A549 (cell line): ENCODE data around the gene SENP6. TPM values are rescaled to one million over a fixed set of nuclear protein-coding genes. Genes with fewer than 3 reads are reported as not detected.
A peak's percentile ranks its signal among the peaks of the same experiment; 100 is the strongest.

Experiments used
- ATAC-seq, 2 experiments: fragments of 200-7000 bp in 1 of 2; fragments of >200 bp in 1 of 2; cut with Nextera tagmentation in 1 of 2; cut with Tn5 transposase in 1 of 2; 3 replicates each; pipeline versions ENCODE4 v1.8.0 to v1.9.1; 2018 to 2020; ENCODE audit warnings: mild to moderate bottlenecking in 1 of 2, moderate library complexity in 1 of 2
- CTCF ChIA-PET: fragments of 300-600 bp; sonication (Branson Sonifier 250); formaldehyde crosslinking; extraction: SDS; loops from one replicate; lab custom pipeline; 2021; ENCODE audit warnings: antibody characterized with exemption, inconsistent platforms; lab: Yijun Ruan, JAX
- POLR2A ChIA-PET: fragments of 350-600 bp; formaldehyde crosslinking; extraction: SDS; loops from one replicate; lab custom pipeline; 2021; ENCODE audit warnings: antibody characterized with exemption, inconsistent platforms; lab: Yijun Ruan, JAX
- DNase-seq, 2 experiments: peaks; one replicate each; pipeline versions ENCODE4 v3.0.0 to v3.0.0-alpha.2; 2011 to 2016; ENCODE audit warnings: low read depth in 1 of 2, low spot score in 1 of 2
- FAIRE-seq: peaks from 2 replicates; lab custom pipeline; 2011; peaks lifted over from hg19 to GRCh38; lab: Jason Lieb, UNC
- H3K27ac ChIP-seq, 2 experiments: fragments of >200 bp; sonication (Bioruptor Twin); formaldehyde crosslinking; 3 replicates each; pipeline ENCODE4 v1.5.1; 2016 to 2017
- H3K4me1 ChIP-seq: fragments of >200 bp; sonication (Bioruptor Twin); formaldehyde crosslinking; 3 replicates; pipeline ENCODE4 v1.6.1; 2016
- H3K4me2 ChIP-seq: fragments of >200 bp; sonication (Bioruptor Twin); formaldehyde crosslinking; 3 replicates; pipeline ENCODE4 v1.6.1; 2016
- H3K4me3 ChIP-seq: fragments of >200 bp; sonication (Bioruptor Twin); formaldehyde crosslinking; 3 replicates; pipeline ENCODE4 v1.5.1; 2016
- H3K9me3 ChIP-seq: fragments of >200 bp; sonication (Bioruptor Twin); formaldehyde crosslinking; 3 replicates; pipeline ENCODE4 v1.6.1; 2016
- ATOH8 ChIP-seq: fragments of 250-450 bp; sonication (Bioruptor Pico); IDR thresholded peaks from 2 replicates; pipeline ENCODE4 v1.5.0; 2020; ENCODE audit warnings: low read depth, mild to moderate bottlenecking, moderate library complexity
- CHD4 ChIP-seq: fragments of 200-600 bp; sonication (generic); IDR thresholded peaks from 2 replicates; pipeline ENCODE4 v1.6.1; 2016; ENCODE audit warnings: antibody characterized with exemption, mild to moderate bottlenecking, borderline replicate concordance
- EHMT2 ChIP-seq: fragments of 200-600 bp; sonication (generic); IDR thresholded peaks from 2 replicates; pipeline ENCODE4 v1.6.1; 2016; ENCODE audit warnings: antibody characterized with exemption, low read depth, mild to moderate bottlenecking, moderate library complexity
- EP300 ChIP-seq, 2 experiments: fragments of >200 bp; sonication (Bioruptor Twin); formaldehyde crosslinking; IDR thresholded peaks; 2 replicates in 1 of 2; 3 replicates in 1 of 2; pipeline ENCODE4 v1.6.1; 2016 to 2017
- ESRRA ChIP-seq: fragments of 150-350 bp; IDR thresholded peaks from 2 replicates; pipeline ENCODE4 v1.6.1; 2014; ENCODE audit warnings: mild to moderate bottlenecking, low read length, borderline replicate concordance
- FOSL2 ChIP-seq, 2 experiments: fragments of 450-650 bp in 1 of 2; fragments of >200 bp in 1 of 2; sonication (Bioruptor Twin) in 1 of 2; formaldehyde crosslinking; IDR thresholded peaks; 2 replicates each; pipeline versions ENCODE4 v1.5.0 to v1.6.1; 2016 to 2020; ENCODE audit warnings: mild to moderate bottlenecking in 1 of 2, moderate library complexity in 1 of 2
- FOXS1 ChIP-seq: fragments of 250-450 bp; sonication (Bioruptor Pico); IDR thresholded peaks from 2 replicates; pipeline ENCODE4 v1.5.0; 2020; ENCODE audit warnings: mild to moderate bottlenecking, moderate library complexity
- HMGXB4 ChIP-seq: fragments of 250-450 bp; sonication (Bioruptor Pico); IDR thresholded peaks from 2 replicates; pipeline ENCODE4 v1.5.0; 2021; ENCODE audit warnings: mild to moderate bottlenecking, moderate library complexity, borderline replicate concordance
- JUN ChIP-seq, 2 experiments: fragments of >200 bp; sonication (Bioruptor Twin); formaldehyde crosslinking; IDR thresholded peaks; 2 replicates in 1 of 2; 3 replicates in 1 of 2; pipeline ENCODE4 v1.6.1; 2016 to 2017
- JUNB ChIP-seq: fragments of >200 bp; sonication (Bioruptor Twin); formaldehyde crosslinking; IDR thresholded peaks from 2 replicates; pipeline ENCODE4 v1.6.1; 2016
- MAZ ChIP-seq: fragments of 150-350 bp; IDR thresholded peaks from 2 replicates; pipeline ENCODE4 v1.6.1; 2014; ENCODE audit warnings: antibody characterized with exemption, low read depth, low read length, borderline replicate concordance
- MYC ChIP-seq: IDR thresholded peaks from 2 replicates; pipeline ENCODE4 v1.6.1; 2012; ENCODE audit warnings: mild to moderate bottlenecking, inconsistent platforms, low read length, improper control_type of control experiment, borderline replicate concordance
- NFE2L2 ChIP-seq: fragments of 150-350 bp; conservative IDR thresholded peaks from 2 replicates; pipeline ENCODE4 v1.6.1; 2014; ENCODE audit warnings: low read length
- NPAS2 ChIP-seq: fragments of 250-450 bp; sonication (Bioruptor Pico); IDR thresholded peaks from 2 replicates; pipeline ENCODE4 v1.8.0; 2022; ENCODE audit warnings: mild to moderate bottlenecking, moderate library complexity, borderline replicate concordance
- POLR2A ChIP-seq: IDR thresholded peaks from 2 replicates; pipeline ENCODE4 v1.6.1; 2012; ENCODE audit warnings: mild to moderate bottlenecking, low read length
- RCOR1 ChIP-seq: fragments of 150-350 bp; IDR thresholded peaks from 2 replicates; pipeline ENCODE4 v1.6.1; 2014; ENCODE audit warnings: antibody characterized with exemption, low read length, low read depth
- SMC3 ChIP-seq: fragments of >200 bp; sonication (Bioruptor Twin); formaldehyde crosslinking; IDR thresholded peaks from 3 replicates; pipeline ENCODE4 v1.6.1; 2018; ENCODE audit warnings: inconsistent platforms
- USF2 ChIP-seq: fragments of 450-650 bp; IDR thresholded peaks from 2 replicates; pipeline ENCODE4 v1.6.1; 2014; ENCODE audit warnings: antibody characterized with exemption
- ZC3H11A ChIP-seq: fragments of 450-650 bp; IDR thresholded peaks from 2 replicates; pipeline ENCODE4 v1.6.1; 2014; ENCODE audit warnings: antibody characterized with exemption, mild to moderate bottlenecking
- ZSCAN20 ChIP-seq: fragments of 250-450 bp; sonication (Bioruptor Pico); IDR thresholded peaks from 2 replicates; pipeline ENCODE4 v1.8.0; 2022; ENCODE audit warnings: mild to moderate bottlenecking, moderate library complexity
- WGBS: methylation state at CpG from one replicate; pipeline ENCODE4 v1.1.6; 2017; ENCODE audit errors: missing lambda C conversion rate; 5-methylcytosine and 5-hydroxymethylcytosine counted together
- polyA plus RNA-seq, 4 experiments: library from polyadenylated mRNA; depleted of rRNA in 3 of 4; stranded (reverse); fragments of >200 nt; fragmentation: RNase III in 1 of 4; extraction: RNeasy Plus Mini Kit Qiagen cat#74134 plus additional on column Dnase treatment in 1 of 4; gene quantifications; 2 replicates in 3 of 4; 3 replicates in 1 of 4; pipeline ENCODE4 v1.2.3, GENCODE V29; 2011 to 2017

The SENP6 gene
- polyA plus RNA-seq, 2 of the 4 experiments (the other 2 are of a cell fraction), result 29.8 to 59.9 TPM

GRCh38 chr6:75604294-75604693 lies 2.6 kb downstream of the SENP6 start:
- DNase-seq (no peak), FAIRE-seq (no peak), ATAC-seq (no peak)
- no peak for TF ChIP-seq MAZ
- no peak for TF ChIP-seq ESRRA
- TF ChIP-seq ZSCAN20, result no peak
- no peak for TF ChIP-seq JUN (IDR thresholded peaks at IDR 0.05)
- TF ChIP-seq HMGXB4 (CRISPR knock-in tag), result no peak
- no peak for TF ChIP-seq FOXS1 (CRISPR knock-in tag)
- TF ChIP-seq MYC, result no peak
- no peak for TF ChIP-seq ZC3H11A
- TF ChIP-seq USF2, result no peak
- TF ChIP-seq RCOR1, result no peak
- TF ChIP-seq ATOH8, result no peak
- no peak for TF ChIP-seq CHD4
- no peak for TF ChIP-seq POLR2A
- TF ChIP-seq SMC3, result no peak
- no peak for TF ChIP-seq NFE2L2
- TF ChIP-seq JUNB, result no peak
- TF ChIP-seq EP300 (IDR thresholded peaks at IDR 0.05), result no peak
- TF ChIP-seq NPAS2 (CRISPR knock-in tag), result no peak
- TF ChIP-seq FOSL2 (IDR thresholded peaks at IDR 0.05), result no peak
- TF ChIP-seq FOSL2 (CRISPR knock-in tag; IDR thresholded peaks at IDR 0.05), result no peak
- no peak for TF ChIP-seq EHMT2
- peaks cover 4% of the 10 kb centered on the region; the same call in 1 of the 3 replicates for H3K4me1 ChIP-seq
- ChIA-PET POLR2A (no interaction called here), CTCF (interaction anchor here (1.0 kb wide), 1 partner anchor 15 kb away, joined by 4 read pairs; no protein-coding TSS in a partner anchor)
- 91% methylated on average over 16 of the region's 16 CpGs for WGBS
- no peak overlapping the region; the same call in 2 of the 3 replicates for H3K4me3 ChIP-seq
- peak overlapping the region; percentile 85 for H3K4me2 ChIP-seq
- H3K27ac ChIP-seq, result no peak overlapping the region
- no peaks in the 10 kb centered on the region for H3K9me3 ChIP-seq

- Histone ChIP-seq H3K9me3 (no peaks in the 10 kb centered on the region), H3K4me2 (no peak overlapping the region), H3K4me3 (no peak overlapping the region), H3K27ac (no peak overlapping the region), H3K4me1 (peaks cover 16% of the 10 kb centered on the region)
- ATAC-seq, result no peak
- CTCF ChIA-PET, result no interaction called here
- POLR2A ChIA-PET, result no interaction called here
- no peak for DNase-seq
- TF ChIP-seq CHD4 (no peak), HMGXB4 (CRISPR knock-in tag) (no peak), ZC3H11A (no peak), MYC (no peak)
- no peak for FAIRE-seq
- 95% methylated on average over 4 of the region's 4 CpGs for WGBS
Measured at GRCh38 chr6:75605635-75606034, 4.0 kb downstream of the SENP6 start.
